Psoas muscle (tissue), 8 donors: Measurements from ENCODE around the gene SLC6A7. TPM values are rescaled to one million over a fixed set of nuclear protein-coding genes. Genes with fewer than 3 reads are reported as not detected.

Experiments
- ATAC-seq, 4 donors: fragments of 200-7000 bp; cut with Tn5 transposase; one replicate each; pipeline ENCODE4 v1.9.1; 2020; ENCODE audit warnings: moderate library complexity in 3 of 4, mild to moderate bottlenecking in 2 of 4
- DNase-seq, 2 donors: peaks; one replicate each; pipeline ENCODE4 v3.0.0-alpha.2; 2020
- H3K27ac ChIP-seq: fragments of 200-600 bp; one replicate; pipeline ENCODE4 v1.8.0; 2022
- H3K27me3 ChIP-seq, 3 donors: fragments of 200-600 bp in 1 of 3; one replicate each; pipeline versions ENCODE4 v1.6.1 to v1.8.0; 2013 to 2022; ENCODE audit warnings: low read length in 2 of 3, mild to moderate bottlenecking in 2 of 3, moderate library complexity in 1 of 3; ENCODE audit not compliant: insufficient read depth in 3 of 3
- H3K36me3 ChIP-seq, 2 donors: fragments of 200-600 bp in 1 of 2; one replicate each; pipeline versions ENCODE4 v1.6.1 to v1.8.0; 2013 to 2022; ENCODE audit warnings: low read depth in 1 of 2, mild to moderate bottlenecking in 1 of 2, moderate library complexity in 1 of 2; ENCODE audit not compliant: insufficient read depth in 1 of 2
- H3K4me1 ChIP-seq: fragments of 200-600 bp; one replicate; pipeline ENCODE4 v1.8.0; 2022
- H3K4me3 ChIP-seq: fragments of 200-600 bp; one replicate; pipeline ENCODE4 v1.8.0; 2022; ENCODE audit warnings: mild to moderate bottlenecking
- H3K9me3 ChIP-seq: fragments of 200-600 bp; one replicate; pipeline ENCODE4 v1.8.0; 2022
- WGBS, 3 donors: extraction: QIAGEN DNeasy Blood & Tissue Kit; methylation state at CpG; one replicate each; pipeline versions ENCODE4 v1.1.6 to v1.1.7; 2013; 5-methylcytosine and 5-hydroxymethylcytosine counted together
- intact Hi-C, 2 donors: fragments of 100-400 bp; cut with DNase I; formaldehyde crosslinking; loops; one replicate each; pipeline versions ENCODE4 v1.11.0 to v1.14.2; 2022
- polyA plus RNA-seq, 3 donors: library from polyadenylated mRNA; stranded (reverse); fragments of 200-250 nt; gene quantifications; one replicate each; pipeline ENCODE4 v1.2.3, GENCODE V29; 2013
- total RNA-seq, 4 donors: library from RNA; stranded (reverse); fragmentation: NEBNext Ultra II Directional in 2 of 4; extraction: Animal tissue kit (Norgen Biotek cat#: 25700) in 2 of 4; gene quantifications; one replicate each; pipeline versions ENCODE4 v1.2.1 to v1.2.4, GENCODE V29; 2021 to 2023
- TF ChIP-seq, protein P1 (sequence below): fragments of 200-600 bp; IDR thresholded peaks from one replicate; pipeline ENCODE4 v1.8.0; 2022; ENCODE audit warnings: antibody characterized with exemption
- donor health status: healthy with polysubstance abuse.
- donor health status: DM: no; HTN: no; CAD: no; lungs with moderate emphysema.
- donor health status: Bipolar disorder and iron deficiency.
- donor health status: healthy.
- donor health status: DM: yes; HTN: yes; CAD: no.
- donor health status: DM: no; HTN: no; CAD: no.
- donor health status: DM: no; HTN: no; CAD: no.
- donor health status: DM: yes; HTN: yes; CAD: no.

SLC6A7 gene
- total and polyA plus RNA-seq, 7 donors, result not detected

GRCh38 chr5:150149618-150150017 lies 40.2 kb upstream of the SLC6A7 start:
- TF ChIP-seq, protein P1, sequence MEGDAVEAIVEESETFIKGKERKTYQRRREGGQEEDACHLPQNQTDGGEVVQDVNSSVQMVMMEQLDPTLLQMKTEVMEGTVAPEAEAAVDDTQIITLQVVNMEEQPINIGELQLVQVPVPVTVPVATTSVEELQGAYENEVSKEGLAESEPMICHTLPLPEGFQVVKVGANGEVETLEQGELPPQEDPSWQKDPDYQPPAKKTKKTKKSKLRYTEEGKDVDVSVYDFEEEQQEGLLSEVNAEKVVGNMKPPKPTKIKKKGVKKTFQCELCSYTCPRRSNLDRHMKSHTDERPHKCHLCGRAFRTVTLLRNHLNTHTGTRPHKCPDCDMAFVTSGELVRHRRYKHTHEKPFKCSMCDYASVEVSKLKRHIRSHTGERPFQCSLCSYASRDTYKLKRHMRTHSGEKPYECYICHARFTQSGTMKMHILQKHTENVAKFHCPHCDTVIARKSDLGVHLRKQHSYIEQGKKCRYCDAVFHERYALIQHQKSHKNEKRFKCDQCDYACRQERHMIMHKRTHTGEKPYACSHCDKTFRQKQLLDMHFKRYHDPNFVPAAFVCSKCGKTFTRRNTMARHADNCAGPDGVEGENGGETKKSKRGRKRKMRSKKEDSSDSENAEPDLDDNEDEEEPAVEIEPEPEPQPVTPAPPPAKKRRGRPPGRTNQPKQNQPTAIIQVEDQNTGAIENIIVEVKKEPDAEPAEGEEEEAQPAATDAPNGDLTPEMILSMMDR, result no peak

DNA sequence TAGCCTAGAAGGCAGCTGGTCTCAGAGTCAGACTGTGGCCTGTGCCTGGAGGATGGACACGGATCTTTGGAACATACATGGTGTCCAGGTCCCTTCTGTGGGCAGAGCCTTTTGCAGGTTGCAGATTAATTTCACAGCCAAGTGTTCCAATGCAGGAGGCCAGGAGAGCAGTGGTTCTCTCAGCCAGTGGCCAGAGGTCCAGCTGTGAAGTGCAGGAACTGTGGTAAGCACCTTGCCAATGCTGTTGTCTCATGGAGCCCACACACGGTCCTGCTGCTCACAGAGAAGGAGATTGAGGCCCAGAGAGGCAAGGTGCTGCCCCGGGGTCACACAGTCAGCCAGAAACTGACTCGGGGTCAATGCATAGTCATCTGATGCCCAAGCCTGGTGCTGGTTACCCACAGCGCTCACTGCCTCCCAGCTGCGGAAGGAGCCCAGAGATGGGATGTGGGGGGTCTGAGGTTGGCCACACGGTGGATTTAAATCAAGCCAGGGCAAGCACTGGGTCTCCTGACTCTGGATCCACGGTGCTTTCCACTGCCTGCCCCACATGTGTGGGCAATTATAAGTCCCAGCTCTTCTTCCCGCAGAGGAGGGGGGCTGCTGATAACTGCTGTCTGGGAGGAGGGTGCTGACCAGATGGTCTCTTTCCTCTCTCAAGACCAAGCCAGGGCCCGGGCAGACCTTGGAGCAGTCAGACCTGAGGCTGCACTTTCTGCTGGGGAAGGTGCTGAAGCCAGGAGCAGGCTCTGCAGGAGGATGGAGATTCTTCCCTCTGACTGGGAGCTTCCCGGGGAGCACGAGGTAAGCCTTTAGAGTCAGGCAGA lies 37.0 kb upstream of the SLC6A7 start:
- 60 to 65% (median 64%) methylated on average over 12 of the region's 12 CpGs for WGBS, 3 donors
- intact Hi-C loops, result no loop called here
- Histone ChIP-seq H3K27me3 (no peaks in the 10 kb centered on the region), H3K36me3 (no peaks in the 10 kb centered on the region), H3K9me3 (no peaks in the 10 kb centered on the region), H3K4me1 (peaks cover 3% of the 10 kb centered on the region), H3K27ac (peak overlapping the region; percentile 72), H3K4me3 (peak overlapping the region; percentile 63)
- TF ChIP-seq, protein P1, result no peak
- DNase-seq (no peak), ATAC-seq (no peak)

More at GRCh38 chr5:150149618-150150017, 40.2 kb upstream of the SLC6A7 start:
- no peaks in the 10 kb centered on the region for H3K9me3 ChIP-seq
- no peaks in the 10 kb centered on the region for H3K36me3 ChIP-seq
- H3K4me3 ChIP-seq, result peak overlapping the region; percentile 63
- H3K27ac ChIP-seq, result peak overlapping the region; percentile 42
- H3K27me3 ChIP-seq, result no peaks in the 10 kb centered on the region
- intact Hi-C loops, result no loop called here
- H3K4me1 ChIP-seq, result no peaks in the 10 kb centered on the region
- no peak for ATAC-seq
- no peak for DNase-seq

- Histone ChIP-seq H3K27ac (peak overlapping the region; percentile 72), H3K4me3 (peak overlapping the region; percentile 63), H3K9me3 (no peaks in the 10 kb centered on the region), H3K36me3 (no peaks in the 10 kb centered on the region), H3K4me1 (peaks cover 3% of the 10 kb centered on the region), H3K27me3 (no peaks in the 10 kb centered on the region)
- 63 to 81% (median 72%) methylated on average over 2 of the region's 2 CpGs for WGBS, 3 donors
- no peak for ATAC-seq
- TF ChIP-seq, protein P1, result no peak
- DNase-seq, result no peak
- intact Hi-C loops, result no loop called here
Observed at GRCh38 chr5:150153483-150153882, 36.4 kb upstream of the SLC6A7 start.

GRCh38 chr5:150153957-150154617 lies 35.8 kb upstream of the SLC6A7 start:
- H3K4me1 ChIP-seq, result peaks cover 3% of the 10 kb centered on the region

More at GRCh38 chr5:150153957-150154617, 35.8 kb upstream of the SLC6A7 start:
- Histone ChIP-seq H3K4me3 (peak overlapping the region; percentile 63), H3K36me3 (no peaks in the 10 kb centered on the region), H3K27me3 (no peaks in the 10 kb centered on the region), H3K27ac (peak overlapping the region; percentile 72), H3K9me3 (no peaks in the 10 kb centered on the region)
- intact Hi-C loops, result no loop called here
- TF ChIP-seq, protein P1, result no peak
- DNase-seq (no peak), ATAC-seq (no peak)
- WGBS, 3 donors, result 77 to 81% (median 80%) methylated on average over 9 of the region's 9 CpGs
